ENCODE data around the gene MCC. TPM values are rescaled to one million over a fixed set of nuclear protein-coding genes. Genes with fewer than 3 reads are reported as not detected.

MCC gene
- total RNA-seq, 2 donors from 2014 or later = 164 to 187 TPM

DNA sequence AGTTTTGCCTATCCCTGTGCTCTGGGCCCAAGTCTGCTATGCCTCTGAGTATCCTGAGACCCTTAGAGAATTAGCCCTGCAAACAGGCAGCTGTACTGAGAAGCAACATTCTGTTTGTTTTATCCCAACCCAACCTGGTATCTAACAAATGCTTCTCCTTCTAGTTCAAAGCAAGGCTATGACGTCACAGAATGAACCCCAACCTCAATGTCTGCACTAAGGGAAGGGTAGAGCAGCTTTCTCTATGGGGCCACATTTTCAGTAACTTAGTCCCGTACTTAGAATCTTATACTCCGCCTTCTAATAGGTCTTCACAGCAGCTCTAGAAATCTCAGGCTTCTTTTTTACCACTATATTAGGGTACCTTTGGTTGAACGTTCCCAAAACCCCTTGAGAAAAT, 223.1 kb downstream of the MCC start:
- Mint-ChIP-seq H3K4me1 (peaks cover 65% of the 10 kb centered on the region), H3K4me3 (no peak overlapping the region), H3K27ac (peak overlapping the region; percentile 33), H3K36me3 (ENCODE audit: low read depth) (peaks cover 7% of the 10 kb centered on the region), H3K9me3 (no peaks in the 10 kb centered on the region), H3K27me3 (ENCODE audit: insufficient read depth) (no peaks in the 10 kb centered on the region)
- H3K27ac ChIP-seq (ENCODE audit: low read depth, low read length) = no peak overlapping the region
- TF ChIP-seq, protein P1, sequence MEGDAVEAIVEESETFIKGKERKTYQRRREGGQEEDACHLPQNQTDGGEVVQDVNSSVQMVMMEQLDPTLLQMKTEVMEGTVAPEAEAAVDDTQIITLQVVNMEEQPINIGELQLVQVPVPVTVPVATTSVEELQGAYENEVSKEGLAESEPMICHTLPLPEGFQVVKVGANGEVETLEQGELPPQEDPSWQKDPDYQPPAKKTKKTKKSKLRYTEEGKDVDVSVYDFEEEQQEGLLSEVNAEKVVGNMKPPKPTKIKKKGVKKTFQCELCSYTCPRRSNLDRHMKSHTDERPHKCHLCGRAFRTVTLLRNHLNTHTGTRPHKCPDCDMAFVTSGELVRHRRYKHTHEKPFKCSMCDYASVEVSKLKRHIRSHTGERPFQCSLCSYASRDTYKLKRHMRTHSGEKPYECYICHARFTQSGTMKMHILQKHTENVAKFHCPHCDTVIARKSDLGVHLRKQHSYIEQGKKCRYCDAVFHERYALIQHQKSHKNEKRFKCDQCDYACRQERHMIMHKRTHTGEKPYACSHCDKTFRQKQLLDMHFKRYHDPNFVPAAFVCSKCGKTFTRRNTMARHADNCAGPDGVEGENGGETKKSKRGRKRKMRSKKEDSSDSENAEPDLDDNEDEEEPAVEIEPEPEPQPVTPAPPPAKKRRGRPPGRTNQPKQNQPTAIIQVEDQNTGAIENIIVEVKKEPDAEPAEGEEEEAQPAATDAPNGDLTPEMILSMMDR (conservative IDR thresholded peaks at IDR 0.05) = no peak
- H3K27me3 ChIP-seq (ENCODE audit: control insufficient read depth, insufficient read depth, low read length, poor library complexity, severe bottlenecking) = no peaks in the 10 kb centered on the region
- DNase-seq = no peak
- peaks cover 32% of the 10 kb centered on the region for H3K4me1 ChIP-seq (ENCODE audit: control insufficient read depth, insufficient read depth, low read length)
- WGBS, 2 experiments (ENCODE audit: insufficient coverage in 1 of 2, insufficient read length in 1 of 2) = 93 to 100% methylated on average over 3 to 4 of the region's 4 CpGs
- H3K9ac ChIP-seq (ENCODE audit: extremely low read depth, low read length, poor library complexity, severe bottlenecking) = no peak overlapping the region
- H3K9me3 ChIP-seq (ENCODE audit: control insufficient read depth, low read length) = peaks cover 6% of the 10 kb centered on the region
- peak overlapping the region; percentile 10 for H3K4me3 ChIP-seq (ENCODE audit: low read length)
- peaks cover 19% of the 10 kb centered on the region for H3K36me3 ChIP-seq (ENCODE audit: control insufficient read depth, insufficient read depth, low read length)

DNA sequence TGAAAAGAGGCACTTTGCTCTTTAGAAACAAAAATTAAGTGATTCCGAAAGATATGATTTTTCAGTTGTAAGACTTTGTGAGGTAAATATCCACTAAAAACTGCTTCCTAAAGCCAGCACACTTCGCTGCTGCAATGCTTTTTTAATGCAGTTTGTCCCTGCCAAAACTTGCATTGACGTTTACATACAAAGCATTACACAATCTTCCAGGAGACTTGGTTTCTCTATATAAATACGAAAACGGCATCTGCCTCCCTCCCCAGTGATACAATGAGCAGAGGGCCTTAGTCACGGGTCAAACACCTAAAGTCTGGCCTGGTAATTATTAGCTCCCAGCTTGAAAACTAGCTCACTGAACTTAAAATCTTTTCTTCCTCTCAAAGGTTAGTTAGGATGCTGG, 224.2 kb downstream of the MCC start:
- Histone ChIP-seq H3K4me1 (ENCODE audit: control insufficient read depth, insufficient read depth, low read length) (peaks cover 32% of the 10 kb centered on the region), H3K27ac (ENCODE audit: low read depth, low read length) (no peak overlapping the region), H3K9me3 (ENCODE audit: control insufficient read depth, low read length) (peaks cover 18% of the 10 kb centered on the region), H3K4me3 (ENCODE audit: low read length) (no peak overlapping the region), H3K27me3 (ENCODE audit: control insufficient read depth, insufficient read depth, low read length, poor library complexity, severe bottlenecking) (no peaks in the 10 kb centered on the region), H3K9ac (ENCODE audit: extremely low read depth, low read length, poor library complexity, severe bottlenecking) (no peak overlapping the region), H3K36me3 (ENCODE audit: control insufficient read depth, insufficient read depth, low read length) (peaks cover 29% of the 10 kb centered on the region)
- TF ChIP-seq, protein P1 (conservative IDR thresholded peaks at IDR 0.05) = no peak
- no peaks in the 10 kb centered on the region for H3K27me3 Mint-ChIP-seq (ENCODE audit: insufficient read depth)
- no peak overlapping the region for H3K4me3 Mint-ChIP-seq
- H3K36me3 Mint-ChIP-seq (ENCODE audit: low read depth) = peaks cover 17% of the 10 kb centered on the region
- DNase-seq = no peak
- H3K4me1 Mint-ChIP-seq = peaks cover 54% of the 10 kb centered on the region
- H3K9me3 Mint-ChIP-seq = peaks cover 9% of the 10 kb centered on the region
- 72 to 93% methylated on average over 5 to 6 of the region's 6 CpGs for WGBS, 2 experiments (ENCODE audit: insufficient coverage in 1 of 2, insufficient read length in 1 of 2)
- H3K27ac Mint-ChIP-seq = no peak overlapping the region

DNA sequence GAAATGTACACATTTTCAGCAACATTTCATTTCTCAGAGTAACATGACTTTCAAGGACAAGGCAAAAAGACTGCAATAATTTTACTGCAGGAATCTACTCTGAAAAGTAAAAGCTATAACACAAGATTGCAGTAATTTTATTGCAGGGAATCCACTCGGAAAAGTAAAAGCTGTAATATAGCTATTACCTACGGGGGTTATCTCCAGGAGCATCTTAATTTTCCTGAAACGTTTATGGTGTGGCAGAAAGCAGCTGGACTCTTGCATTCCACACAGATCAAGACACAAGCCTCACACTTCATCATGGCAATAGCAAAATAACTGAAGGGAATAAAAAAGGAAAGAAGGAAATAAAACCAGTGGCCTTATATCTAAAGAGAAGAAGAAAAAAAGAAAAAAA, 224.7 kb downstream of the MCC start:
- Histone ChIP-seq H3K27ac (ENCODE audit: low read depth, low read length) (no peak overlapping the region), H3K36me3 (ENCODE audit: control insufficient read depth, insufficient read depth, low read length) (peaks cover 34% of the 10 kb centered on the region), H3K4me3 (ENCODE audit: low read length) (no peak overlapping the region), H3K9ac (ENCODE audit: extremely low read depth, low read length, poor library complexity, severe bottlenecking) (no peak overlapping the region), H3K27me3 (ENCODE audit: control insufficient read depth, insufficient read depth, low read length, poor library complexity, severe bottlenecking) (no peaks in the 10 kb centered on the region), H3K4me1 (ENCODE audit: control insufficient read depth, insufficient read depth, low read length) (peaks cover 29% of the 10 kb centered on the region), H3K9me3 (ENCODE audit: control insufficient read depth, low read length) (peaks cover 23% of the 10 kb centered on the region)
- Mint-ChIP-seq H3K27me3 (ENCODE audit: insufficient read depth) (no peaks in the 10 kb centered on the region), H3K4me3 (no peak overlapping the region), H3K4me1 (peaks cover 49% of the 10 kb centered on the region), H3K36me3 (ENCODE audit: low read depth) (peaks cover 19% of the 10 kb centered on the region), H3K27ac (no peak overlapping the region), H3K9me3 (peaks cover 12% of the 10 kb centered on the region)
- 91 to 100% methylated on average over 2 to 3 of the region's 3 CpGs for WGBS, 2 experiments (ENCODE audit: insufficient coverage in 1 of 2, insufficient read length in 1 of 2)
- TF ChIP-seq, protein P1 (conservative IDR thresholded peaks at IDR 0.05) = no peak
- DNase-seq = no peak
